Osteoblast (primary cell): ENCODE results near the gene NCAM2. TPM values are rescaled to one million over a fixed set of nuclear protein-coding genes. Genes with fewer than 3 reads are reported as not detected.

ENCODE experiments used
- DNase-seq: peaks from one replicate; pipeline ENCODE4 v3.0.0; 2011; ENCODE audit warnings: low spot score, mixed read lengths; ENCODE audit not compliant: insufficient read length; ENCODE audit errors: missing footprints
- H2AFZ ChIP-seq: 2 replicates; pipeline ENCODE4 v1.6.0; 2011; ENCODE audit warnings: mild to moderate bottlenecking, low read length
- H3K27ac ChIP-seq: 2 replicates; pipeline ENCODE4 v1.5.1; 2011; ENCODE audit warnings: mild to moderate bottlenecking, low read depth, low read length, moderate library complexity
- H3K27me3 ChIP-seq: 2 replicates; pipeline ENCODE4 v1.6.0; 2012; ENCODE audit warnings: mild to moderate bottlenecking, control low read depth, inconsistent platforms, low read length, moderate library complexity; ENCODE audit not compliant: insufficient read depth
- H3K36me3 ChIP-seq: 2 replicates; pipeline ENCODE4 v1.5.1; 2011; ENCODE audit warnings: mild to moderate bottlenecking, low read length, control low read depth, moderate library complexity; ENCODE audit not compliant: insufficient read depth
- H3K4me1 ChIP-seq: 2 replicates; pipeline ENCODE4 v1.5.1; 2011; ENCODE audit warnings: mild to moderate bottlenecking, low read length, control low read depth, moderate library complexity; ENCODE audit not compliant: insufficient read depth
- H3K4me2 ChIP-seq: 2 replicates; pipeline ENCODE4 v1.6.0; 2011; ENCODE audit warnings: mild to moderate bottlenecking, low read length; ENCODE audit not compliant: insufficient read depth
- H3K4me3 ChIP-seq: fragments of 200-600 bp; sonication (generic); 3 replicates; pipeline ENCODE4 v1.5.1; 2012; ENCODE audit warnings: mild to moderate bottlenecking, low read length, inconsistent platforms; ENCODE audit not compliant: insufficient read depth
- H3K79me2 ChIP-seq: 2 replicates; pipeline ENCODE4 v1.6.0; 2012; ENCODE audit warnings: mild to moderate bottlenecking, low read length, control low read depth, inconsistent platforms; ENCODE audit not compliant: insufficient read depth
- H3K9me3 ChIP-seq: 2 replicates; pipeline ENCODE4 v1.5.1; 2011; ENCODE audit warnings: low read depth, low read length, control low read depth
- H4K20me1 ChIP-seq: 2 replicates; pipeline ENCODE4 v1.6.0; 2012; ENCODE audit warnings: mild to moderate bottlenecking, low read length, control low read depth; ENCODE audit not compliant: insufficient read depth
- CTCF ChIP-seq: IDR thresholded peaks from 2 replicates; pipeline ENCODE4 v1.5.1; 2011; ENCODE audit warnings: mild to moderate bottlenecking, low read depth, low read length, moderate library complexity; ENCODE audit errors: extremely low read depth
- total RNA-seq: library from RNA; depleted of rRNA; stranded (reverse); fragments of >200 nt; gene quantifications from 2 replicates; pipeline ENCODE4 v1.2.3, GENCODE V29; 2012

Gene NCAM2
- total RNA-seq, 1 donor, result 8.0 TPM

GRCh38 chr21:21111309-21111920 lies 113.2 kb downstream of the NCAM2 start:
- Histone ChIP-seq H3K79me2 (no peaks in the 10 kb centered on the region), H3K4me1 (no peaks in the 10 kb centered on the region), H4K20me1 (no peaks in the 10 kb centered on the region), H3K27me3 (no peaks in the 10 kb centered on the region), H3K27ac (no peak overlapping the region), H3K9me3 (peaks cover 3% of the 10 kb centered on the region), H3K4me2 (no peak overlapping the region), H3K36me3 (no peaks in the 10 kb centered on the region), H2AFZ (no peak overlapping the region), H3K4me3 (no peak overlapping the region)
- no peak for TF ChIP-seq CTCF
- DNase-seq, result no peak

- no peak for DNase-seq
Observed at GRCh38 chr21:21114461-21114860, 116.3 kb downstream of the NCAM2 start.

GRCh38 chr21:21119091-21119490 lies 120.9 kb downstream of the NCAM2 start:
- Histone ChIP-seq H3K27ac (no peak overlapping the region), H3K27me3 (no peaks in the 10 kb centered on the region), H3K4me1 (no peaks in the 10 kb centered on the region), H3K4me2 (no peak overlapping the region), H3K4me3 (no peak overlapping the region), H3K9me3 (peaks cover 2% of the 10 kb centered on the region), H4K20me1 (no peaks in the 10 kb centered on the region), H2AFZ (no peak overlapping the region), H3K79me2 (no peaks in the 10 kb centered on the region), H3K36me3 (no peaks in the 10 kb centered on the region)
- no peak for DNase-seq
- TF ChIP-seq CTCF, result no peak

More at GRCh38 chr21:21114461-21114860, 116.3 kb downstream of the NCAM2 start:
- Histone ChIP-seq H3K4me3 (no peak overlapping the region), H4K20me1 (no peaks in the 10 kb centered on the region), H3K36me3 (no peaks in the 10 kb centered on the region), H3K79me2 (no peaks in the 10 kb centered on the region), H3K27ac (no peak overlapping the region), H3K27me3 (no peaks in the 10 kb centered on the region), H2AFZ (no peak overlapping the region), H3K4me1 (no peaks in the 10 kb centered on the region), H3K4me2 (no peak overlapping the region), H3K9me3 (peaks cover 3% of the 10 kb centered on the region)
- no peak for TF ChIP-seq CTCF

GRCh38 chr21:21122680-21123079 lies 124.5 kb downstream of the NCAM2 start:
- no peaks in the 10 kb centered on the region for H3K27me3 ChIP-seq
- no peaks in the 10 kb centered on the region for H3K79me2 ChIP-seq
- no peak for DNase-seq
- no peak for TF ChIP-seq CTCF
- H3K4me3 ChIP-seq, result no peak overlapping the region
- H3K4me1 ChIP-seq, result no peaks in the 10 kb centered on the region
- H2AFZ ChIP-seq, result no peak overlapping the region
- H3K4me2 ChIP-seq, result no peak overlapping the region
- no peaks in the 10 kb centered on the region for H4K20me1 ChIP-seq
- H3K9me3 ChIP-seq, result peaks cover 2% of the 10 kb centered on the region
- H3K36me3 ChIP-seq, result no peaks in the 10 kb centered on the region
- no peak overlapping the region for H3K27ac ChIP-seq
